Activated CD8-positive, alpha-beta T cell treated with anti-CD3 and anti-CD28 coated beads for 36 hours (primary cell): ENCODE results near the gene KNL1. TPM values are rescaled to one million over a fixed set of nuclear protein-coding genes. Genes with fewer than 3 reads are reported as not detected.

ENCODE experiments used
- ATAC-seq: fragments of 200-7000 bp; cut with Tn5 transposase; one replicate; pipeline ENCODE4 v1.10.0; 2021; ENCODE audit warnings: mild to moderate bottlenecking, moderate library complexity
- CTCF ChIA-PET: fragments of 350-600 bp; sonication (Branson Sonifier 250); formaldehyde crosslinking; loops from one replicate; lab custom pipeline; 2021; ENCODE audit warnings: antibody characterized with exemption; lab: Charles Lee
- POLR2A ChIA-PET: fragments of 350-600 bp; sonication (Branson Sonifier 250); formaldehyde crosslinking; loops from one replicate; lab custom pipeline; 2021; ENCODE audit warnings: antibody characterized with exemption; lab: Charles Lee
- DNase-seq: peaks from one replicate; pipeline ENCODE4 v3.0.0-alpha.2; 2020
- H3K27ac Mint-ChIP-seq: one replicate; pipeline ENCODE4 v1.8.0; 2021; ENCODE audit warnings: mild to moderate bottlenecking, mixed read lengths
- H3K27me3 Mint-ChIP-seq: one replicate; pipeline ENCODE4 v1.8.0; 2021; ENCODE audit warnings: mixed read lengths
- H3K36me3 Mint-ChIP-seq: one replicate; pipeline ENCODE4 v1.8.0; 2021; ENCODE audit warnings: low read depth, mixed read lengths
- H3K4me1 Mint-ChIP-seq: one replicate; pipeline ENCODE4 v1.8.0; 2021; ENCODE audit warnings: low read depth, mixed read lengths
- H3K4me3 Mint-ChIP-seq: one replicate; pipeline ENCODE4 v1.8.0; 2021; ENCODE audit warnings: mild to moderate bottlenecking, moderate library complexity, mixed read lengths
- H3K9me3 Mint-ChIP-seq: one replicate; pipeline ENCODE4 v1.8.0; 2021; ENCODE audit warnings: mixed read lengths
- CTCF ChIP-seq: fragments of 200-600 bp; IDR thresholded peaks from one replicate; pipeline ENCODE4 v1.8.0; 2022; ENCODE audit warnings: antibody characterized with exemption, mild to moderate bottlenecking
- intact Hi-C: fragments of 100-400 bp; cut with micrococcal nuclease; formaldehyde crosslinking; loops from one replicate; pipeline ENCODE4 v1.10.0; 2022
- total RNA-seq, 2 experiments: library from RNA; stranded (reverse); gene quantifications; one replicate each; pipeline ENCODE4 v1.2.3, GENCODE V29; 2021

The KNL1 gene
- total RNA-seq, 2 experiments from 2014 or later: 20.9 to 22.8 TPM

GRCh38 chr15:40691737-40692136, 97.7 kb downstream of the KNL1 start:
- TF ChIP-seq CTCF: no peak
- H3K4me3 Mint-ChIP-seq: no peak overlapping the region
- peaks cover 15% of the 10 kb centered on the region for H3K4me1 Mint-ChIP-seq
- no peak for DNase-seq
- H3K9me3 Mint-ChIP-seq: no peaks in the 10 kb centered on the region
- no peak overlapping the region for H3K27ac Mint-ChIP-seq
- intact Hi-C loops: no loop called here
- CTCF ChIA-PET: interaction anchor here (0.7 to 2.2 kb wide), 2 partner anchors 13 to 91 kb away, joined by 3 to 4 read pairs; no protein-coding TSS in a partner anchor
- ATAC-seq: no peak
- POLR2A ChIA-PET: interaction anchor here (0.6 kb wide), 1 partner anchor 760 kb away, joined by 3 read pairs; no protein-coding TSS in a partner anchor
- H3K27me3 Mint-ChIP-seq: no peaks in the 10 kb centered on the region
- H3K36me3 Mint-ChIP-seq: peaks cover 13% of the 10 kb centered on the region

GRCh38 chr15:40693904-40694687, 100.0 kb downstream of the KNL1 start:
- Mint-ChIP-seq H3K4me1 (peaks cover 20% of the 10 kb centered on the region), H3K9me3 (no peaks in the 10 kb centered on the region), H3K27ac (peak overlapping the region; percentile 99), H3K27me3 (no peaks in the 10 kb centered on the region), H3K4me3 (peak overlapping the region; percentile 98), H3K36me3 (peaks cover 31% of the 10 kb centered on the region)
- POLR2A ChIA-PET: interaction anchor here (0.8 to 3.5 kb wide), 22 partner anchors 8 to 590 kb away, joined by 3 to 16 read pairs (median 4); partner anchors contain the start of genes C15orf62, CHP1, DNAJC17 and GCHFR
- DNase-seq (peak; percentile 13), ATAC-seq (no peak)
- TF ChIP-seq CTCF: no peak
- CTCF ChIA-PET: interaction anchor here (0.6 to 2.2 kb wide), 21 partner anchors 9 to 521 kb away, joined by 3 to 6 read pairs (median 3); partner anchors contain the start of genes KNL1, RPUSD2 and VPS18
- intact Hi-C loops: no loop called here

- Mint-ChIP-seq H3K9me3 (no peaks in the 10 kb centered on the region), H3K27me3 (no peaks in the 10 kb centered on the region), H3K4me1 (peaks cover 20% of the 10 kb centered on the region), H3K27ac (peak within 1 kb of the TSS; percentile 99), H3K4me3 (peak within 1 kb of the TSS; percentile 98), H3K36me3 (peaks cover 39% of the 10 kb centered on the region)
- POLR2A ChIA-PET: interaction anchor here (0.8 to 3.5 kb wide), 29 partner anchors 8 to 589 kb away, joined by 3 to 16 read pairs (median 4); partner anchors contain the start of genes C15orf62, CCDC32, CHP1 and DNAJC17
- CTCF ChIA-PET: interaction anchor here (0.6 to 2.0 kb wide), 19 partner anchors 9 to 520 kb away, joined by 3 to 6 read pairs (median 3); partner anchors contain the start of genes CCDC32, KNL1, RPUSD2 and VPS18
- intact Hi-C loops: no loop called here
- DNase-seq (peak; percentile 96), ATAC-seq (peak; percentile 94)
- TF ChIP-seq CTCF: no peak
Observed at GRCh38 chr15:40694688-40695468, 100.8 kb downstream of the KNL1 start, which contains the start of gene RAD51. Gene RAD51 (plus strand): TSS chr15:40695174. CDS start chr15:40698759, 3,585 bp downstream.

- no peak for TF ChIP-seq CTCF
- ChIA-PET CTCF (interaction anchor here (0.9 to 2.0 kb wide), 8 partner anchors 13 to 163 kb away, joined by 3 to 6 read pairs (median 4); partner anchors contain the start of genes CCDC32 and KNL1), POLR2A (interaction anchor here (0.9 to 3.5 kb wide), 21 partner anchors 10 to 588 kb away, joined by 3 to 16 read pairs (median 4); partner anchors contain the start of genes C15orf62, CCDC32, CHP1 and GCHFR)
- Mint-ChIP-seq H3K9me3 (no peaks in the 10 kb centered on the region), H3K4me1 (peaks cover 20% of the 10 kb centered on the region), H3K27me3 (no peaks in the 10 kb centered on the region), H3K36me3 (peaks cover 44% of the 10 kb centered on the region), H3K4me3 (peak overlapping the region; percentile 98), H3K27ac (peak overlapping the region; percentile 99)
- peak; percentile 40 for DNase-seq
- intact Hi-C loops: no loop called here
- ATAC-seq: peak; percentile 21
Observed at GRCh38 chr15:40695469-40695890, 101.4 kb downstream of the KNL1 start.
